H9 (cell line): ENCODE data around the gene FGF22. TPM values are rescaled to one million over a fixed set of nuclear protein-coding genes. Genes with fewer than 3 reads are reported as not detected.

Experiments used
- DNase-seq: peaks from one replicate; pipeline ENCODE4 v3.0.0-alpha.2; 2017
- H2AFZ ChIP-seq: one replicate; pipeline ENCODE4 v1.6.1; 2013; ENCODE audit warnings: mild to moderate bottlenecking, low read length, control low read depth, moderate library complexity
- H2AK5ac ChIP-seq: 2 replicates; pipeline ENCODE4 v1.6.1; 2013; ENCODE audit warnings: low read length, control low read depth, mixed read lengths; ENCODE audit not compliant: insufficient read length
- H2BK120ac ChIP-seq: one replicate; pipeline ENCODE4 v1.6.1; 2013; ENCODE audit warnings: low read depth, mild to moderate bottlenecking, low read length, control low read depth, inconsistent platforms; ENCODE audit not compliant: poor library complexity, severe bottlenecking
- H2BK12ac ChIP-seq: 2 replicates; pipeline ENCODE4 v1.6.1; 2013; ENCODE audit warnings: low read length, control low read depth, mixed read lengths, low read depth; ENCODE audit not compliant: insufficient read length
- H2BK15ac ChIP-seq: 2 replicates; pipeline ENCODE4 v1.6.1; 2013; ENCODE audit warnings: low read depth, low read length, control low read depth
- H2BK20ac ChIP-seq: one replicate; pipeline ENCODE4 v1.6.1; 2013; ENCODE audit warnings: low read depth, mild to moderate bottlenecking, low read length, control low read depth, inconsistent platforms; ENCODE audit not compliant: poor library complexity, severe bottlenecking
- H2BK5ac ChIP-seq: 2 replicates; pipeline ENCODE4 v1.6.1; 2013; ENCODE audit warnings: low read length, control low read depth, mixed read lengths; ENCODE audit not compliant: insufficient read length
- H3K14ac ChIP-seq: 2 replicates; pipeline ENCODE4 v1.6.1; 2013; ENCODE audit warnings: low read length, control low read depth; ENCODE audit not compliant: insufficient read depth
- H3K18ac ChIP-seq: 2 replicates; pipeline ENCODE4 v1.6.1; 2013; ENCODE audit warnings: low read depth, mild to moderate bottlenecking, mixed read lengths, low read length, control low read depth; ENCODE audit not compliant: insufficient read length
- H3K23ac ChIP-seq: 2 replicates; pipeline ENCODE4 v1.6.1; 2013; ENCODE audit warnings: low read length, control low read depth, mixed read lengths, low read depth; ENCODE audit not compliant: insufficient read length
- H3K23me2 ChIP-seq: 2 replicates; pipeline ENCODE4 v1.6.1; 2013; ENCODE audit warnings: low read depth, mild to moderate bottlenecking, mixed read lengths, low read length, control low read depth; ENCODE audit not compliant: insufficient read length, poor library complexity, severe bottlenecking
- H3K27ac ChIP-seq: 2 replicates; pipeline ENCODE4 v1.5.1; 2013; ENCODE audit warnings: low read length, control low read depth, mixed read lengths, low read depth; ENCODE audit not compliant: insufficient read length
- H3K27me3 ChIP-seq: 2 replicates; pipeline ENCODE4 v1.6.1; 2013; ENCODE audit warnings: low read length, control low read depth, inconsistent platforms; ENCODE audit not compliant: insufficient read depth
- H3K4ac ChIP-seq: 2 replicates; pipeline ENCODE4 v1.6.1; 2013; ENCODE audit warnings: low read depth, mild to moderate bottlenecking, control low read depth, inconsistent platforms, low read length, moderate library complexity
- H3K4me1 ChIP-seq: 2 replicates; pipeline ENCODE4 v1.6.1; 2013; ENCODE audit warnings: low read length, control low read depth, inconsistent platforms; ENCODE audit not compliant: insufficient read depth
- H3K4me2 ChIP-seq: 2 replicates; pipeline ENCODE4 v1.6.1; 2013; ENCODE audit warnings: low read length, control low read depth, mixed read lengths; ENCODE audit not compliant: insufficient read length, insufficient read depth
- H3K56ac ChIP-seq: 2 replicates; pipeline ENCODE4 v1.6.1; 2013; ENCODE audit warnings: low read depth, mild to moderate bottlenecking, mixed read lengths, low read length, control low read depth; ENCODE audit not compliant: insufficient read length
- H3K79me1 ChIP-seq: 2 replicates; pipeline ENCODE4 v1.6.1; 2013; ENCODE audit warnings: low read depth, mild to moderate bottlenecking, moderate library complexity, low read length, control low read depth, inconsistent platforms; ENCODE audit not compliant: insufficient read depth, poor library complexity, severe bottlenecking
- H3K79me2 ChIP-seq: 2 replicates; pipeline ENCODE4 v1.6.1; 2013; ENCODE audit warnings: low read length, control low read depth, inconsistent platforms; ENCODE audit not compliant: insufficient read depth
- H3K9ac ChIP-seq: 2 replicates; pipeline ENCODE4 v1.6.1; 2013; ENCODE audit warnings: low read length, control low read depth, mixed read lengths; ENCODE audit not compliant: insufficient read length; ENCODE audit errors: extremely low read depth
- H3K9me3 ChIP-seq: one replicate; pipeline ENCODE4 v1.6.1; 2013; ENCODE audit warnings: low read depth, low read length, inconsistent platforms; ENCODE audit not compliant: control insufficient read depth
- H3T11ph ChIP-seq: one replicate; pipeline ENCODE4 v1.6.1; 2013; ENCODE audit warnings: mild to moderate bottlenecking, low read length, control low read depth, inconsistent platforms
- H4K20me1 ChIP-seq: one replicate; pipeline ENCODE4 v1.6.1; 2013; ENCODE audit not compliant: control insufficient read depth, insufficient read length, insufficient read depth
- H4K5ac ChIP-seq: 2 replicates; pipeline ENCODE4 v1.6.1; 2013; ENCODE audit warnings: low read depth, mild to moderate bottlenecking, mixed read lengths, low read length, control low read depth; ENCODE audit not compliant: insufficient read length
- H4K8ac ChIP-seq: replicated peaks from 2 replicates; pipeline ENCODE4 v1.6.1; 2013; ENCODE audit warnings: low read length, control low read depth, mixed read lengths, low read depth; ENCODE audit not compliant: insufficient read length
- H4K91ac ChIP-seq: 2 replicates; pipeline ENCODE4 v1.6.1; 2013; ENCODE audit warnings: low read depth, mild to moderate bottlenecking, moderate library complexity, mixed read lengths, low read length, control low read depth; ENCODE audit not compliant: insufficient read length
- H3K27ac Mint-ChIP-seq, 3 experiments: 2 replicates in 2 of 3; 3 replicates in 1 of 3; pipeline ENCODE4 v1.8.0; 2020 to 2021; ENCODE audit warnings: mixed read lengths in 3 of 3, mild to moderate bottlenecking in 1 of 3, moderate library complexity in 1 of 3
- H3K27me3 Mint-ChIP-seq: 2 replicates; pipeline ENCODE4 v1.8.0; 2021; ENCODE audit warnings: low read depth, mild to moderate bottlenecking, moderate library complexity, mixed read lengths
- H3K36me3 Mint-ChIP-seq, 3 experiments: 2 replicates in 2 of 3; 3 replicates in 1 of 3; pipeline ENCODE4 v1.8.0; 2020 to 2021; ENCODE audit warnings: low read depth in 3 of 3, mixed read lengths in 3 of 3; ENCODE audit not compliant: insufficient read depth in 1 of 3
- H3K4me1 Mint-ChIP-seq, 2 experiments: 2 replicates each; pipeline ENCODE4 v1.8.0; 2020; ENCODE audit warnings: mixed read lengths in 2 of 2
- H3K4me3 Mint-ChIP-seq, 2 experiments: 2 replicates in 1 of 2; 3 replicates in 1 of 2; pipeline ENCODE4 v1.8.0; 2020 to 2021; ENCODE audit warnings: mild to moderate bottlenecking in 2 of 2, mixed read lengths in 2 of 2, moderate library complexity in 1 of 2
- H3K9me3 Mint-ChIP-seq, 2 experiments: 2 replicates in 1 of 2; 3 replicates in 1 of 2; pipeline ENCODE4 v1.8.0; 2020; ENCODE audit warnings: mild to moderate bottlenecking in 2 of 2, mixed read lengths in 2 of 2, moderate library complexity in 1 of 2
- WGBS: extraction: QIAGEN DNeasy Blood & Tissue Kit; methylation state at CpG from one replicate; pipeline ENCODE4 v1.1.7; 2013; ENCODE audit warnings: missing lambda C conversion rate, low lambda C conversion rate, mixed read lengths; ENCODE audit not compliant: insufficient read length; ENCODE audit errors: extremely low coverage; 5-methylcytosine and 5-hydroxymethylcytosine counted together
- total RNA-seq: library from RNA; stranded (reverse); gene quantifications from 2 replicates; pipeline ENCODE4 v1.2.1, GENCODE V29; 2021
- TF ChIP-seq, protein P1 (sequence below): fragments of 200-600 bp; sonication (generic); conservative IDR thresholded peaks from 3 replicates; pipeline ENCODE4 v1.8.0; 2021; ENCODE audit warnings: antibody characterized with exemption, mild to moderate bottlenecking

Gene FGF22
- total RNA-seq, 1 experiment from 2014 or later = 0.72 TPM

DNA sequence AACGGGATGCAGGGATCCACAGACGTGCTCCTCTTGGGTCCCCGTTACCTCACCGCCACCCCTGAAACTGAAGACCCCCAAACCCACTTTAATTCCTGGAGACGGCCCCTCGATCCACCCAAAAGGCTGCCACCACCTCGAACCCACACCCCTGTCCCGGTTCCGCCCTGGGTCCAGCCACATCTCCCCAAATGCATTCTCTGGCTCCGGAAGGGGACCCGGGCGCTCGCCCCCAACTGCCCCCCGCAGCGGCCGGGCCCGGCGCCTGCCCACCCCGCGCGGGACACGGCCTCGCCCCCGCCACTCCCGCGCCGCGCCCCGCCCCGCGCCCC lies 36.3 kb downstream of the FGF22 start:
- Histone ChIP-seq H2BK20ac (no peak overlapping the region), H4K8ac (no peak overlapping the region), H3K27me3 (no peaks in the 10 kb centered on the region; the same call in 1 of the 2 replicates), H2BK12ac (no peak overlapping the region), H3K18ac (no peak overlapping the region), H3K9me3 (no peaks in the 10 kb centered on the region), H2AFZ (no peak overlapping the region), H3K79me2 (no peaks in the 10 kb centered on the region), H3K9ac (no peak overlapping the region), H3K4me2 (no peak overlapping the region), H3K14ac (no peak overlapping the region), H3K23me2 (peaks cover 8% of the 10 kb centered on the region), H3T11ph (no peak overlapping the region), H3K4ac (no peak overlapping the region), H2BK15ac (no peak overlapping the region), H2BK120ac (no peak overlapping the region), H3K56ac (no peak overlapping the region), H2AK5ac (no peak overlapping the region), H4K5ac (no peak overlapping the region), H2BK5ac (no peak overlapping the region), H3K79me1 (no peaks in the 10 kb centered on the region), H3K27ac (no peak overlapping the region), H4K20me1 (no peaks in the 10 kb centered on the region), H3K4me1 (no peaks in the 10 kb centered on the region), H4K91ac (no peak overlapping the region), H3K23ac (no peak overlapping the region)
- TF ChIP-seq, protein P1, sequence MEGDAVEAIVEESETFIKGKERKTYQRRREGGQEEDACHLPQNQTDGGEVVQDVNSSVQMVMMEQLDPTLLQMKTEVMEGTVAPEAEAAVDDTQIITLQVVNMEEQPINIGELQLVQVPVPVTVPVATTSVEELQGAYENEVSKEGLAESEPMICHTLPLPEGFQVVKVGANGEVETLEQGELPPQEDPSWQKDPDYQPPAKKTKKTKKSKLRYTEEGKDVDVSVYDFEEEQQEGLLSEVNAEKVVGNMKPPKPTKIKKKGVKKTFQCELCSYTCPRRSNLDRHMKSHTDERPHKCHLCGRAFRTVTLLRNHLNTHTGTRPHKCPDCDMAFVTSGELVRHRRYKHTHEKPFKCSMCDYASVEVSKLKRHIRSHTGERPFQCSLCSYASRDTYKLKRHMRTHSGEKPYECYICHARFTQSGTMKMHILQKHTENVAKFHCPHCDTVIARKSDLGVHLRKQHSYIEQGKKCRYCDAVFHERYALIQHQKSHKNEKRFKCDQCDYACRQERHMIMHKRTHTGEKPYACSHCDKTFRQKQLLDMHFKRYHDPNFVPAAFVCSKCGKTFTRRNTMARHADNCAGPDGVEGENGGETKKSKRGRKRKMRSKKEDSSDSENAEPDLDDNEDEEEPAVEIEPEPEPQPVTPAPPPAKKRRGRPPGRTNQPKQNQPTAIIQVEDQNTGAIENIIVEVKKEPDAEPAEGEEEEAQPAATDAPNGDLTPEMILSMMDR = no peak
- H3K9me3 Mint-ChIP-seq = no peaks in the 10 kb centered on the region
- H3K27me3 Mint-ChIP-seq = peaks cover 48% of the 10 kb centered on the region
- peaks cover 0 to 10% of the 10 kb centered on the region in 2 experiments; a peak in 2 of 4 replicates for H3K4me1 Mint-ChIP-seq
- peak overlapping the region; percentile 42 to 71 for H3K4me3 Mint-ChIP-seq
- no peak for DNase-seq
- no peaks in the 10 kb centered on the region for H3K36me3 Mint-ChIP-seq
- H3K27ac Mint-ChIP-seq = no peak overlapping the region; a peak in 1 of 7 replicates
- no CpG with 5 or more reads among the region's 31 CpGs for WGBS
